Measurements from ENCODE around the gene MARK2. TPM values are rescaled to one million over a fixed set of nuclear protein-coding genes. Genes with fewer than 3 reads are reported as not detected.
"Not testable (repeated sequence)": the region's sequence is repeated elsewhere in the genome, so short reads cannot be mapped to it uniquely, and the experiment has no call there.

MARK2 gene
- total RNA-seq, 1 experiment from 2014 or later, result 39.8 TPM

- Mint-ChIP-seq H3K27ac (ENCODE audit: low read depth, unreplicated experiment) (no peak overlapping the region), H3K9me3 (ENCODE audit: unreplicated experiment) (no peaks in the 10 kb centered on the region), H3K4me3 (ENCODE audit: unreplicated experiment) (no peak overlapping the region), H3K4me1 (ENCODE audit: insufficient read depth, unreplicated experiment) (peaks cover 9% of the 10 kb centered on the region), H3K36me3 (ENCODE audit: insufficient read depth, unreplicated experiment) (peaks cover 42% of the 10 kb centered on the region), H3K27me3 (ENCODE audit: insufficient read depth, unreplicated experiment) (no peaks in the 10 kb centered on the region)
- ChIA-PET POLR2A (no interaction called here), CTCF (interaction anchor here (0.6 to 1.0 kb wide), 4 partner anchors 16 to 53 kb away, joined by 3 read pairs; no protein-coding TSS in a partner anchor)
- intact Hi-C loops (cut with micrococcal nuclease), result no loop called here
- no TSS peak for BruUV-seq (replicated peaks)
- no peak for TF ChIP-seq CTCF (IDR thresholded peaks at IDR 0.05; ENCODE audit: unreplicated experiment)
- DNase-seq (ENCODE audit: unreplicated experiment), result no peak
Measured at GRCh38 chr11:63854696-63855095, 15.8 kb downstream of the MARK2 start.

GRCh38 chr11:63855975-63856374 lies 17.1 kb downstream of the MARK2 start:
- H3K27me3 Mint-ChIP-seq (ENCODE audit: insufficient read depth, unreplicated experiment), result no peaks in the 10 kb centered on the region
- peaks cover 45% of the 10 kb centered on the region for H3K36me3 Mint-ChIP-seq (ENCODE audit: insufficient read depth, unreplicated experiment)
- ChIA-PET POLR2A (interaction anchor here (0.8 to 1.1 kb wide), 2 partner anchors 11 to 15 kb away, joined by 4 read pairs; no protein-coding TSS in a partner anchor), CTCF (interaction anchor here (0.6 to 1.0 kb wide), 4 partner anchors 13 to 532 kb away, joined by 3 to 5 read pairs (median 4); partner anchors contain the start of gene NAA40)
- H3K9me3 Mint-ChIP-seq (ENCODE audit: unreplicated experiment), result no peaks in the 10 kb centered on the region
- no peak overlapping the region for H3K27ac Mint-ChIP-seq (ENCODE audit: low read depth, unreplicated experiment)
- no peak for DNase-seq (ENCODE audit: unreplicated experiment)
- TF ChIP-seq CTCF (IDR thresholded peaks at IDR 0.05; ENCODE audit: unreplicated experiment), result no peak
- H3K4me3 Mint-ChIP-seq (ENCODE audit: unreplicated experiment), result no peak overlapping the region
- no TSS peak for BruUV-seq (replicated peaks)
- intact Hi-C loops (cut with micrococcal nuclease), result no loop called here
- H3K4me1 Mint-ChIP-seq (ENCODE audit: insufficient read depth, unreplicated experiment), result peaks cover 7% of the 10 kb centered on the region

- POLR2A ChIA-PET, result interaction anchor here (0.9 kb wide), 1 partner anchor 20 kb away, joined by 5 read pairs; the partner anchor contains the start of gene MARK2
- no peaks in the 10 kb centered on the region for H3K9me3 Mint-ChIP-seq (ENCODE audit: unreplicated experiment)
- H3K36me3 Mint-ChIP-seq (ENCODE audit: insufficient read depth, unreplicated experiment), result peaks cover 44% of the 10 kb centered on the region
- no peaks in the 10 kb centered on the region for H3K27me3 Mint-ChIP-seq (ENCODE audit: insufficient read depth, unreplicated experiment)
- TF ChIP-seq CTCF (IDR thresholded peaks at IDR 0.05; ENCODE audit: unreplicated experiment), result no peak
- H3K27ac Mint-ChIP-seq (ENCODE audit: low read depth, unreplicated experiment), result no peak overlapping the region
- H3K4me3 Mint-ChIP-seq (ENCODE audit: unreplicated experiment), result no peak overlapping the region
- intact Hi-C loops (cut with micrococcal nuclease), result no loop called here
- peak; percentile 66 for DNase-seq (ENCODE audit: unreplicated experiment)
- no TSS peak for BruUV-seq (replicated peaks)
- H3K4me1 Mint-ChIP-seq (ENCODE audit: insufficient read depth, unreplicated experiment), result peaks cover 6% of the 10 kb centered on the region
- CTCF ChIA-PET, result interaction anchor here (0.8 to 1.3 kb wide), 2 partner anchors 14 to 22 kb away, joined by 3 to 4 read pairs; no protein-coding TSS in a partner anchor
Measured at GRCh38 chr11:63858628-63859550, 20.0 kb downstream of the MARK2 start.

GRCh38 chr11:63862923-63863322 lies 24.0 kb downstream of the MARK2 start:
- BruUV-seq (replicated peaks), result no TSS peak
- Mint-ChIP-seq H3K36me3 (ENCODE audit: insufficient read depth, unreplicated experiment) (peaks cover 32% of the 10 kb centered on the region), H3K9me3 (ENCODE audit: unreplicated experiment) (no peaks in the 10 kb centered on the region), H3K4me3 (ENCODE audit: unreplicated experiment) (no peak overlapping the region), H3K27me3 (ENCODE audit: insufficient read depth, unreplicated experiment) (no peaks in the 10 kb centered on the region), H3K4me1 (ENCODE audit: insufficient read depth, unreplicated experiment) (peaks cover 21% of the 10 kb centered on the region), H3K27ac (ENCODE audit: low read depth, unreplicated experiment) (no peak overlapping the region)
- POLR2A ChIA-PET, result interaction anchor here (0.8 to 2.4 kb wide), 6 partner anchors 11 to 26 kb away, joined by 3 to 6 read pairs (median 3); partner anchors contain the start of gene MARK2
- CTCF ChIA-PET, result interaction anchor here (0.7 to 1.4 kb wide), 2 partner anchors 12 to 25 kb away, joined by 3 read pairs; no protein-coding TSS in a partner anchor
- TF ChIP-seq CTCF (IDR thresholded peaks at IDR 0.05; ENCODE audit: unreplicated experiment), result no peak
- intact Hi-C loops (cut with micrococcal nuclease), result no loop called here
- DNase-seq (ENCODE audit: unreplicated experiment), result no peak

GRCh38 chr11:63863620-63864019 lies 24.7 kb downstream of the MARK2 start:
- DNase-seq (ENCODE audit: unreplicated experiment); BruUV-seq (replicated peaks); H3K4me3 Mint-ChIP-seq (ENCODE audit: unreplicated experiment); H3K9me3 Mint-ChIP-seq (ENCODE audit: unreplicated experiment); H3K27me3 Mint-ChIP-seq (ENCODE audit: insufficient read depth, unreplicated experiment); intact Hi-C loops (cut with micrococcal nuclease); H3K27ac Mint-ChIP-seq (ENCODE audit: low read depth, unreplicated experiment): not testable (repeated sequence)
- H3K4me1 Mint-ChIP-seq (ENCODE audit: insufficient read depth, unreplicated experiment), result peaks cover 27% of the 10 kb centered on the region
- POLR2A ChIA-PET, result interaction anchor here (2.4 kb wide), 1 partner anchor 19 kb away, joined by 6 read pairs; no protein-coding TSS in a partner anchor
- CTCF ChIA-PET, result interaction anchor here (0.6 to 0.7 kb wide), 2 partner anchors 9 to 223 kb away, joined by 3 read pairs; no protein-coding TSS in a partner anchor
- H3K36me3 Mint-ChIP-seq (ENCODE audit: insufficient read depth, unreplicated experiment), result peaks cover 32% of the 10 kb centered on the region

Measured in MCF 10A (cell line).